ENCODE results near the gene ATP8A2.

- TF ChIP-seq CTCF (IDR thresholded peaks at IDR 0.05) (no peak), POLR2A (IDR thresholded peaks at IDR 0.05) (no peak)
These were observed 236.4 kb downstream of the ATP8A2 start for GRCh38 chr13:25608181-25608580.

Measured in heart left ventricle (tissue), 13 donors.